Kidney (tissue), 14 donors: ENCODE results near the gene BTN1A1. TPM values are rescaled to one million over a fixed set of nuclear protein-coding genes. Genes with fewer than 3 reads are reported as not detected.

Experiments used
- DNase-seq, 5 donors: peaks; one replicate each; pipeline ENCODE4 v3.0.0-alpha.2; 2013 to 2020
- FAIRE-seq: peaks from 2 replicates; lab custom pipeline; 2012; peaks lifted over from hg19 to GRCh38; lab: Jason Lieb, UNC
- H3K27ac ChIP-seq, 2 donors: one replicate each; pipeline ENCODE4 v1.7.0; 2013; ENCODE audit warnings: low read depth in 2 of 2, low read length in 2 of 2, inconsistent platforms in 1 of 2
- H3K27me3 ChIP-seq: one replicate; pipeline ENCODE4 v1.7.1; 2013; ENCODE audit warnings: low read length, inconsistent platforms; ENCODE audit not compliant: control insufficient read depth, insufficient read depth
- H3K36me3 ChIP-seq, 3 donors: one replicate each; pipeline versions ENCODE4 v1.7.0 to v1.7.1; 2013; ENCODE audit warnings: low read length in 3 of 3, control low read depth in 1 of 3, inconsistent platforms in 1 of 3; ENCODE audit not compliant: insufficient read depth in 3 of 3, control insufficient read depth in 2 of 3
- H3K4me1 ChIP-seq, 3 donors: one replicate each; pipeline versions ENCODE4 v1.7.0 to v1.7.1; 2013; ENCODE audit warnings: low read length in 3 of 3, inconsistent platforms in 1 of 3, low read depth in 1 of 3; ENCODE audit not compliant: control insufficient read depth in 2 of 3, insufficient read depth in 2 of 3
- H3K4me3 ChIP-seq, 3 donors: one replicate each; pipeline versions ENCODE4 v1.7.0 to v1.8.1; 2013; ENCODE audit warnings: low read length in 3 of 3, control low read depth in 1 of 3, inconsistent platforms in 1 of 3
- H3K9ac ChIP-seq, 3 donors: one replicate each; pipeline versions ENCODE4 v1.7.0 to v1.7.1; 2013; ENCODE audit warnings: low read length in 3 of 3, control low read depth in 1 of 3, inconsistent platforms in 1 of 3
- H3K9me3 ChIP-seq, 3 donors: one replicate each; pipeline versions ENCODE4 v1.7.0 to v1.7.1; 2013; ENCODE audit warnings: low read length in 3 of 3, control low read depth in 1 of 3, inconsistent platforms in 1 of 3; ENCODE audit not compliant: control insufficient read depth in 2 of 3, insufficient read depth in 1 of 3
- intact Hi-C: fragments of 100-400 bp; cut with DNase I; formaldehyde crosslinking; loops from one replicate; pipeline ENCODE4 v1.11.1; 2022
- polyA plus RNA-seq: library from polyadenylated mRNA; stranded (reverse); fragments of 350-450 nt; fragmentation: Illumina TruSeq; extraction: RNeasy Lipid Tissue Mini Kit (QIAGEN cat#74804); gene quantifications from one replicate; pipeline ENCODE4 v1.2.3, GENCODE V29; 2014; ENCODE audit warnings: low read depth, low replicate concordance; ENCODE audit not compliant: insufficient read depth
- total RNA-seq: library from RNA; stranded (reverse); fragmentation: NEBNext Ultra II Directional; extraction: Animal tissue kit (Norgen Biotek cat#: 25700); gene quantifications from one replicate; pipeline ENCODE4 v1.2.1, GENCODE V29; 2021
- TF ChIP-seq, protein P1 (sequence below): IDR thresholded peaks from 3 replicates; pipeline ENCODE4 v1.5.1; 2012; ENCODE audit warnings: mild to moderate bottlenecking, moderate library complexity, borderline replicate concordance; ENCODE audit not compliant: insufficient read depth; ENCODE audit errors: extremely low read depth
- donor health status: control.
- donor health status: control.
- donor health status: control.
- donor health status: control.
- donor health status: control.
- donor health status: DM: yes; HTN: yes; CAD: no.
- donor health status: Normal renal cell carcinoma (clear cell type).

BTN1A1 gene
- total and polyA plus RNA-seq, 2 donors from 2014 or later, result 0.09 TPM; not detected in 1

DNA sequence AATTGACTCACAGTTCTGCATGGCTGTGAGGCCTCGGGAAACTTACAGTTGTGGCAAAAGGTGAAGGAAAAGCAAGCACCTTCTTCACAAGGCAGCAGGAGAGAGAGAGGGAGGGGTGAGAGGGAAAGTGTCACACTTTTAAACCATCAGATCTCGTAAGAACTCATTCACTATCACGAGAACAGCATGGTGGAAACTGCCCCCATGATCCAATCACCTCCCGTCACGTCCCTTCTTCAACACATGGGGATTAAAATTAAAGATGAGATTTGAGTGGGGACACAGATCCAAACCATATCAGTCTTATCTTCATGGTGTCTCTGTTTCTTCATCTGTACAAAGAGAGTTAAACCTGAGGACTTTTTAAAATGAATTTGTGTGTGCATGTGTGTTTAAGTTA, 13.7 kb upstream of the BTN1A1 start:
- no peak for DNase-seq
- H3K4me3 ChIP-seq, result no peak overlapping the region
- intact Hi-C loops, result no loop called here
- peaks cover 0 to 4% (median 0%) of the 10 kb centered on the region in 3 donors for H3K9me3 ChIP-seq
- H3K4me1 ChIP-seq, result no peaks in the 10 kb centered on the region
- no peak overlapping the region for H3K9ac ChIP-seq
- H3K27me3 ChIP-seq, result no peaks in the 10 kb centered on the region
- no peaks in the 10 kb centered on the region for H3K36me3 ChIP-seq
- FAIRE-seq, result no peak
- no peak overlapping the region for H3K27ac ChIP-seq
- TF ChIP-seq, protein P1, sequence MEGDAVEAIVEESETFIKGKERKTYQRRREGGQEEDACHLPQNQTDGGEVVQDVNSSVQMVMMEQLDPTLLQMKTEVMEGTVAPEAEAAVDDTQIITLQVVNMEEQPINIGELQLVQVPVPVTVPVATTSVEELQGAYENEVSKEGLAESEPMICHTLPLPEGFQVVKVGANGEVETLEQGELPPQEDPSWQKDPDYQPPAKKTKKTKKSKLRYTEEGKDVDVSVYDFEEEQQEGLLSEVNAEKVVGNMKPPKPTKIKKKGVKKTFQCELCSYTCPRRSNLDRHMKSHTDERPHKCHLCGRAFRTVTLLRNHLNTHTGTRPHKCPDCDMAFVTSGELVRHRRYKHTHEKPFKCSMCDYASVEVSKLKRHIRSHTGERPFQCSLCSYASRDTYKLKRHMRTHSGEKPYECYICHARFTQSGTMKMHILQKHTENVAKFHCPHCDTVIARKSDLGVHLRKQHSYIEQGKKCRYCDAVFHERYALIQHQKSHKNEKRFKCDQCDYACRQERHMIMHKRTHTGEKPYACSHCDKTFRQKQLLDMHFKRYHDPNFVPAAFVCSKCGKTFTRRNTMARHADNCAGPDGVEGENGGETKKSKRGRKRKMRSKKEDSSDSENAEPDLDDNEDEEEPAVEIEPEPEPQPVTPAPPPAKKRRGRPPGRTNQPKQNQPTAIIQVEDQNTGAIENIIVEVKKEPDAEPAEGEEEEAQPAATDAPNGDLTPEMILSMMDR, result no peak

DNA sequence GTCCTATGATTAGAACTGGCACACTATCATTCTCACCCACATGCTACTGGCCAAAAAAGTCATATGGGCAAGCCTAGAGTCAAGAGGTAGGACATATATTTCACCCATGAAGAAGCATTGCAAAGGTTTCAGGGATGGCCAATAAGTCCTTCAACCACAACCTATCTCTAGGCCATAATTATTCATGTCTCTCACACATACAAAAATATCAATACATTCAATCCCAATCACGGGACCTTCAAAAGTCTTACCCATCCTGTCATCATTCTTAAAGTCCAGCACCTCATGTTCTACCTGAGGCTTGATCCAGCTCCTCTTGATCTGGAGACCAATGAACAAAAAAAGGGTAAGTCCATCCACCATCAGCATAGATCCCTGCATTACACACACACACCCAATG, 12.6 kb upstream of the BTN1A1 start:
- FAIRE-seq, result no peak

DNA sequence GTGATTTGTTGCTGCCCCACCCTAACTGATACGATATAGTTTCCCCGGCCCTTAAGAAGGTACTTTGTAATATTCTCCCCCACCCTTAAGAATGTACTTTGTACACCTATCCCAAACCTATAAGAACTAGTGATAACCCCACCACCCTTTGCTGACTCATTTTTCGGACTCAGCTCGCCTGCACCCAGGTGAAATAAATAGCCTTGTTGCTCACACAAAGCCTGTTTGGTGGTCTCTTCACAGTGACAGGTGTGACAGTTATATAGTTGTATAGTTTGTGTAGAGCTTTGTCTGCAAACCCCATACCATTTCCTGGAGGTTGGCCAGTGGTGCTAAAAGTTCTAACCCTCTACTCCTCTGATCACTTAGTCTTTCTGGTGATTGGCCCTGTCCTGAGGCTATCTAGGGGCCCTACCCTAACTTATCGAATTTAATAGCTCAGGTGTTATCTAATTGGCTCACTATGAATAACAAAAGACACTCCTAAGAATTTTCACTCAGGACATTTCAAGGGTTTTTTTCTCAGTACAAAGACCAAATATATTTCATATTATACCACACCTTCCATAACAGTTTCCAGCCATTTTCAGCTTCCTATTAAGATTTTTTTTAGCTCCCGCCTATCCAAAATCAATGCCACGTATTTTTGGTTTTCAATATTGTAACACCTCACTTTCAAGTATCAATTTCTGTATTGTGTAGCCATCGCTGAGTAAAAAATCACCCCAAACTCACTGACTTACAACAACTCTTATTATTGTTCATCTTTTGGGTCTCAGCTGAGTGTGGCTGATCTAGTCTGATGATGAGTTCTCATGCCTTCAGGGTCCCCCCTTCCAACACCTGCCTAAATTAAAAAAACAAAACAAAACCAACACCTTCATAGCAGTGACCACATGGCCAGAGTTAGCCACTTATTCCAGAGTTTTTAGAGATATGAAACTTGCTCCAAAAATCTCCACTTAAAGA, 9.8 kb upstream of the BTN1A1 start:
- TF ChIP-seq, protein P1, result no peak
- intact Hi-C loops, result no loop called here
- no peaks in the 10 kb centered on the region for H3K4me1 ChIP-seq
- H3K9ac ChIP-seq, result no peak overlapping the region
- no peak overlapping the region for H3K27ac ChIP-seq
- no peaks in the 10 kb centered on the region for H3K27me3 ChIP-seq
- no peaks in the 10 kb centered on the region for H3K36me3 ChIP-seq
- H3K9me3 ChIP-seq, result peaks cover 0 to 4% (median 0%) of the 10 kb centered on the region in 3 donors
- H3K4me3 ChIP-seq, result no peak overlapping the region
- no peak for DNase-seq
- FAIRE-seq, result no peak

More for the DNA sequence above, 12.6 kb upstream of the BTN1A1 start:
- Histone ChIP-seq H3K27ac (no peak overlapping the region), H3K36me3 (no peaks in the 10 kb centered on the region), H3K9me3 (peaks cover 0 to 4% (median 0%) of the 10 kb centered on the region in 3 donors), H3K27me3 (no peaks in the 10 kb centered on the region), H3K9ac (no peak overlapping the region), H3K4me3 (no peak overlapping the region), H3K4me1 (no peaks in the 10 kb centered on the region)
- DNase-seq, result no peak
- intact Hi-C loops, result no loop called here
- TF ChIP-seq, protein P1, result no peak
